Measurements from ENCODE around the gene CDKL2. TPM values are rescaled to one million over a fixed set of nuclear protein-coding genes. Genes with fewer than 3 reads are reported as not detected.
A peak's percentile ranks its signal among the peaks of the same experiment; 100 is the strongest.

Gene CDKL2
- total RNA-seq, 1 experiment from 2014 or later: 1.5 TPM

DNA sequence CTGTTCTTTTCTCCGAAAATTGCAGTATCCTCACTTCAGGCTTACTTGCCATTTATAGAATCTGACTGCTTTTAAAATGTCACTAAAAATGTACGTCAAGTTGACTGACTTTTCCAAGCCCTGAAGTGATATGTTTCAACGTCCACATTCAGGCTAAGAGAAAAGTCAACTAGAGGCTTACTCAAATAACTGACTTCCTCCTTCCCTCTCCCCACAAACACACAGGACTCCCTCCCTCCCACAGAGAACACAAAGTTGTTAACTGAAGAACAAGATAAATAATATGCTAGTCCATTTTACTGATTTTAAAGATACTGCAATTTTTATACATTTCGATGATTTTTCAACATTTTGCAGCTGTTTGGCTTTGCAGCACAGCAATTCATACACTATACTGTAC, 13.8 kb upstream of the CDKL2 start:
- Mint-ChIP-seq H3K4me3 (no peak overlapping the region), H3K27ac (peak overlapping the region in 1 of 3 experiments; percentile 89; a peak in 2 of 7 replicates), H3K36me3 (ENCODE audit: insufficient read depth in 1 of 3, low read depth in 3 of 3) (peaks cover 38 to 75% (median 68%) of the 10 kb centered on the region in 3 experiments), H3K9me3 (no peaks in the 10 kb centered on the region), H3K4me1 (no peaks in the 10 kb centered on the region), H3K27me3 (ENCODE audit: low read depth) (no peaks in the 10 kb centered on the region)
- DNase-seq: no peak
- Histone ChIP-seq H3K4me1 (ENCODE audit: insufficient read depth, low read length) (no peaks in the 10 kb centered on the region), H3K27ac (ENCODE audit: insufficient read length, low read depth, low read length) (no peak overlapping the region), H2AK5ac (ENCODE audit: insufficient read length, low read length) (no peak overlapping the region), H3K9ac (ENCODE audit: extremely low read depth, insufficient read length, low read length) (no peak overlapping the region), H3K79me2 (ENCODE audit: insufficient read depth, low read length) (no peaks in the 10 kb centered on the region), H4K8ac (replicated peaks; ENCODE audit: insufficient read length, low read depth, low read length) (no peak overlapping the region), H2BK5ac (ENCODE audit: insufficient read length, low read length) (no peak overlapping the region), H3K4me2 (ENCODE audit: insufficient read depth, insufficient read length, low read length) (no peak overlapping the region), H2BK20ac (ENCODE audit: low read depth, low read length, poor library complexity, severe bottlenecking) (no peak overlapping the region), H2BK15ac (ENCODE audit: low read depth, low read length) (no peak overlapping the region), H4K20me1 (ENCODE audit: control insufficient read depth, insufficient read depth, insufficient read length) (no peaks in the 10 kb centered on the region), H4K5ac (ENCODE audit: insufficient read length, low read depth, low read length) (no peak overlapping the region), H2BK12ac (ENCODE audit: insufficient read length, low read depth, low read length) (no peak overlapping the region), H3K27me3 (ENCODE audit: insufficient read depth, low read length) (no peaks in the 10 kb centered on the region), H3K23me2 (ENCODE audit: insufficient read length, low read depth, low read length, poor library complexity, severe bottlenecking) (no peaks in the 10 kb centered on the region), H3K18ac (ENCODE audit: insufficient read length, low read depth, low read length) (no peak overlapping the region), H3K23ac (ENCODE audit: insufficient read length, low read depth, low read length) (no peak overlapping the region), H2AFZ (ENCODE audit: low read length) (no peak overlapping the region), H3K56ac (ENCODE audit: insufficient read length, low read depth, low read length) (no peak overlapping the region), H3K79me1 (ENCODE audit: insufficient read depth, low read depth, low read length, poor library complexity, severe bottlenecking) (no peaks in the 10 kb centered on the region), H3K4ac (ENCODE audit: low read depth, low read length) (no peak overlapping the region), H4K91ac (ENCODE audit: insufficient read length, low read depth, low read length) (no peak overlapping the region), H3K14ac (ENCODE audit: insufficient read depth, low read length) (no peak overlapping the region), H3T11ph (ENCODE audit: low read length) (no peak overlapping the region), H3K9me3 (ENCODE audit: control insufficient read depth, low read depth, low read length) (no peaks in the 10 kb centered on the region), H2BK120ac (ENCODE audit: low read depth, low read length, poor library complexity, severe bottlenecking) (no peak overlapping the region)
- no peak for TF ChIP-seq CTCF (conservative IDR thresholded peaks at IDR 0.05)
- WGBS (ENCODE audit: extremely low coverage, insufficient read length, low lambda C conversion rate): no CpG with 5 or more reads among the region's 4 CpGs

Data from H9 (cell line).